Mucosa of descending colon (tissue), 3 donors: ENCODE data around the gene MZT2B. TPM values are rescaled to one million over a fixed set of nuclear protein-coding genes. Genes with fewer than 3 reads are reported as not detected.
"Not testable (repeated sequence)": the region's sequence is repeated elsewhere in the genome, so short reads cannot be mapped to it uniquely, and the experiment has no call there.

ENCODE experiments used
- ATAC-seq: fragments of 200-7000 bp; cut with Tn5 transposase; one replicate; pipeline ENCODE4 v1.9.1; 2020; ENCODE audit warnings: mild to moderate bottlenecking, moderate library complexity
- DNase-seq, 3 donors: peaks; one replicate each; pipeline ENCODE4 v3.0.0-alpha.2; 2020
- H3K36me3 ChIP-seq: fragments of 200-600 bp; one replicate; pipeline ENCODE4 v1.8.0; 2021; ENCODE audit warnings: low read depth, mild to moderate bottlenecking
- H3K4me1 ChIP-seq: fragments of 200-600 bp; one replicate; pipeline ENCODE4 v1.8.0; 2021; ENCODE audit warnings: low read depth, mild to moderate bottlenecking
- H3K4me3 ChIP-seq: fragments of 200-600 bp; one replicate; pipeline ENCODE4 v1.8.0; 2021; ENCODE audit warnings: mild to moderate bottlenecking
- H3K9me3 ChIP-seq: fragments of 200-600 bp; one replicate; pipeline ENCODE4 v1.8.0; 2021; ENCODE audit warnings: mild to moderate bottlenecking
- intact Hi-C, 2 donors: fragments of 100-400 bp; cut with DNase I in 1 of 2; cut with micrococcal nuclease in 1 of 2; formaldehyde crosslinking; loops; one replicate each; pipeline versions ENCODE4 v1.11.0 to v1.11.1; 2022; cut with DNase I, micrococcal nuclease
- total RNA-seq, 3 donors: library from RNA; stranded (reverse); fragmentation: NEBNext Ultra II Directional in 2 of 3; extraction: Animal tissue kit (Norgen Biotek cat#: 25700) in 2 of 3; gene quantifications; one replicate each; pipeline versions ENCODE4 v1.2.1 to v1.2.4, GENCODE V29; 2021 to 2023
- TF ChIP-seq, protein P1 (sequence below): fragments of 200-600 bp; IDR thresholded peaks from one replicate; pipeline ENCODE4 v1.8.0; 2022; ENCODE audit warnings: antibody characterized with exemption, mild to moderate bottlenecking
- donor health status: DM: no; HTN: no; CAD: no; lungs with moderate emphysema.
- donor health status: DM: no; HTN: no; CAD: no.
- donor health status: DM: no; HTN: yes; CAD: no.

Gene MZT2B
- total RNA-seq, 3 donors from 2014 or later: 171 to 215 (median 210) TPM

DNA sequence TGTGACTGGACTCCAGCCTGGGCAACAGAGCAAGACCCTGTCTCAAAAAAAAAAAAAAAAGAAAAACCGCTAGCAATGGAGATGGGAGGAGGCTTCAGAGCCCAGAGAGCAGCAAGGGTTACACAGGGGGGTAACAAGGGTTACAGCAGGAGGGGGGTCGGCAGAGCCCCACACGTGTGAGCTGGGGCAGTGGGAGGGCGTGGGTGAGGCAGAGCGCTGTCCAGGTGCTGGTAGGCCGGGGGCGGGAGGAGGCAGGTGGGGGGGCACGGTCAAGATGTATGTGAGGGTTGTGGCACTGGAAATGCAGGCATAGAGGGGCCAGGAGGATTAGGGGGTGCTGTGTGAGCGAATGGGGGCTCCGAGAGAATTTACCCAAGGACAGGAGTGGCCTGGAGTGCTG, 3.4 kb downstream of the MZT2B start:
- no peak overlapping the region for H3K4me3 ChIP-seq
- no peaks in the 10 kb centered on the region for H3K36me3 ChIP-seq
- intact Hi-C loops: loop anchor here (10.0 kb wide), 1 partner anchor 149 kb away; no protein-coding TSS in a partner anchor
- H3K4me1 ChIP-seq: peaks cover 4% of the 10 kb centered on the region
- no peaks in the 10 kb centered on the region for H3K9me3 ChIP-seq
- TF ChIP-seq, protein P1, sequence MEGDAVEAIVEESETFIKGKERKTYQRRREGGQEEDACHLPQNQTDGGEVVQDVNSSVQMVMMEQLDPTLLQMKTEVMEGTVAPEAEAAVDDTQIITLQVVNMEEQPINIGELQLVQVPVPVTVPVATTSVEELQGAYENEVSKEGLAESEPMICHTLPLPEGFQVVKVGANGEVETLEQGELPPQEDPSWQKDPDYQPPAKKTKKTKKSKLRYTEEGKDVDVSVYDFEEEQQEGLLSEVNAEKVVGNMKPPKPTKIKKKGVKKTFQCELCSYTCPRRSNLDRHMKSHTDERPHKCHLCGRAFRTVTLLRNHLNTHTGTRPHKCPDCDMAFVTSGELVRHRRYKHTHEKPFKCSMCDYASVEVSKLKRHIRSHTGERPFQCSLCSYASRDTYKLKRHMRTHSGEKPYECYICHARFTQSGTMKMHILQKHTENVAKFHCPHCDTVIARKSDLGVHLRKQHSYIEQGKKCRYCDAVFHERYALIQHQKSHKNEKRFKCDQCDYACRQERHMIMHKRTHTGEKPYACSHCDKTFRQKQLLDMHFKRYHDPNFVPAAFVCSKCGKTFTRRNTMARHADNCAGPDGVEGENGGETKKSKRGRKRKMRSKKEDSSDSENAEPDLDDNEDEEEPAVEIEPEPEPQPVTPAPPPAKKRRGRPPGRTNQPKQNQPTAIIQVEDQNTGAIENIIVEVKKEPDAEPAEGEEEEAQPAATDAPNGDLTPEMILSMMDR: no peak
- DNase-seq (no peak), ATAC-seq (no peak)

DNA sequence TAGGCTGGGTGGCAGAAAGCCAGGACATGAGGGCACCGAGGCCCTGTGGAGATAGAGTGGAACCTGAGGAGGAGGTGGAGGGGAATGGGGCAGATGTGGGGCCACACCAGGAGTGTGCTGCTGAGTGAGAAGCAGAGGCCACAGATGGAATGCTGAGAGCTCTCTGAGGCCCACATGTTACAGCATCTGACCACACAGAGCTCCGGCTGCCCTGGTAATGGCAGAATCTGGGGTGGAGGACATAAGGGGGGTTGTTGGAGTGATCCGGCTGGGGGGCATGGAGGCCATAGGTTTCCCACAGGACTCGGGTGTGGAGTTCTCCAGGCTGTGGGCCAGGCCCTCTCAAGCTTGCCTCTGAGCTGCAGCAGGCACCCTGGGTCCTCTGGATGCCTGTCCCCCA, 3.8 kb downstream of the MZT2B start:
- TF ChIP-seq, protein P1: no peak
- H3K36me3 ChIP-seq: no peaks in the 10 kb centered on the region
- H3K4me1 ChIP-seq: no peaks in the 10 kb centered on the region
- no peak for ATAC-seq
- H3K9me3 ChIP-seq: no peaks in the 10 kb centered on the region
- no peak overlapping the region for H3K4me3 ChIP-seq
- intact Hi-C loops: loop anchor here (10.0 kb wide), 1 partner anchor 149 kb away; no protein-coding TSS in a partner anchor
- DNase-seq: no peak

DNA sequence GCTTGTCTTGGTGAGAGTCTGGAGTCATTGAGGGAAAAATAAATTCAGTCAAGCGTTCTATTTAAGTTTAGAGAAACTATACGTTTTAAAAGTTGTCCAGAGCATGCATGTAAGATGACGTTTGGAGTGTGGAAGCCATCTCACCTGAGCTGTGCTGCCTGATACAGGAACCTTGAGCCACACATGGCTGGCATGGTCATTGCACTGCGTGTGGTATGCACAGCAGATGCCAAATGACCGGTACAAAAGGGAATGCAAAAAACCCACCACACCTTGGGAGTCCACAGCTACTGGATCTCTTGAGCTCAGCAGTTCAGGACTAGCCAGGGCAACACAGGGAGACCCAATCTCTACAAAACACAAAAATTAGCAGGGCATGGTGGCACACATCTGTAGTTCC, 4.3 kb downstream of the MZT2B start:
- no peak for ATAC-seq
- H3K4me3 ChIP-seq: no peak overlapping the region
- H3K9me3 ChIP-seq: no peaks in the 10 kb centered on the region
- TF ChIP-seq, protein P1: no peak
- H3K36me3 ChIP-seq: no peaks in the 10 kb centered on the region
- DNase-seq: no peak
- intact Hi-C loops: loop anchor here (10.0 kb wide), 1 partner anchor 148 kb away; no protein-coding TSS in a partner anchor
- no peaks in the 10 kb centered on the region for H3K4me1 ChIP-seq

DNA sequence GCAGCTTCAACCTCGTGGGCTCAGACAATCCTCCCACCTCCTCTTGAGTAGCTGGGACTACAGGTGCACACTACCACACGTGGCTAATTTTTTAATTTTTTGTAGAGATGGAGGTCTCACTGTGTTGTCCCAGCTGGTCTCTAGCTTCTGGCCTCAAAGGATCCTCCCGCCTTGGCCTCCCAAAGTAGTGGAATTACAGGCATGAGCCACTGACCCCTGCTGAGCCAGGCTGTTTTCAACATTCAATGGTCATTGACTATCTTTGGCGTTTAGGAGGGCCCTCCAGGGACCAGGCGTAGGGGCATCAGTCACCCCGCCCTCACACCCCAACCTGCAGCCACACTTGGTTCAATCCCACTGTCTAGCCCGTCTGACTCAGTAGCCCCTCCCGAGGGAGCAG, 5.2 kb downstream of the MZT2B start:
- no peak for ATAC-seq
- H3K4me1 ChIP-seq: no peaks in the 10 kb centered on the region
- intact Hi-C loops: loop anchor here (10.0 kb wide), 1 partner anchor 148 kb away; no protein-coding TSS in a partner anchor
- TF ChIP-seq, protein P1: no peak
- no peaks in the 10 kb centered on the region for H3K36me3 ChIP-seq
- DNase-seq: no peak
- H3K4me3 ChIP-seq: no peak overlapping the region
- H3K9me3 ChIP-seq: no peaks in the 10 kb centered on the region

DNA sequence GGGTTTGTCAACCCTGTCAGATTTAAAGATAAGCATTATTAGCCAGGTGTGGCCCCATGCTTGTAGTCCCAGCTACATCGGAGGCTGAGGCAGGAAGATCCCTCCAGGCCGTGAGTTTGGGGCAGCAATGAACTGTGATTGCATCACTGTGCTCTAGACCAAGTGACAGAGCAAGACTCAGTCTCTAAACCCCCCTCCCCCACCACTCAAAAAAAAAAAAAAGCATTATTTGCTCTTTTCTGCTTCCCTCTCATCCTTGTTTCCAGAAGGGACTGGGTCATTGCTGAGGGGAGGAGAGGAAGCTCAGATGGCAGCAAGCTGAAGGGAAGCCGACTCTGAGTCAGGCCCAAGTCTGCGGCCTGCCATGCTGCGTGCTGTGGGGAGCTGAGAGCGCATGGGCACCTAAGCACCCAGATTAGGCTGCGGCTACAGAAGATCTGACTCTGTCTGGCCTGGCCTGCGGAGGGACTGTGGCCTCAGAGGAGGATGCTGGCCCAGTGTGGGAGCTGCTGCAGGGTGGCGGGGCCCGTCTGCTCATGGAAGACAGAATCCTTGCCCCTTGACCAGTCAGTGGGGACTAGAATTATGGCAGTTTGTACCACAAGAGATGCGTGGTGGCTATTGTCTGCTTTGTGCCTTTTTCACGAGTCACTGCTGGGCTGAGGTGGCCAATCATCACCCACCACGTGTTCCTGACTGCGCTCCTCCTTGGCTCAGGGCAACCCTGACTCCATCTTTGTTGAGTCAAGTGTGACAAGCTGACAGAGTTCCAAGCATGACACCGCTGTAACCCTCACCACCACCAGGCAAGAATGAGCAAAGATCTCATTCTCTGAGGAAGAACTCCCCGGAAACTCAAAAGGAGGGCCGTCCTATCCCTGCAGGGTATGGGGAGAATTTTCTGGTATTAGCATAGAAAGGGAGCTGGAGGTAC, 6.1 kb downstream of the MZT2B start:
- H3K4me1 ChIP-seq, DNase-seq, H3K4me3 ChIP-seq, H3K9me3 ChIP-seq, ATAC-seq, H3K36me3 ChIP-seq: not testable (repeated sequence)
- intact Hi-C loops: loop anchor here (10.0 kb wide), 1 partner anchor 147 kb away; no protein-coding TSS in a partner anchor

DNA sequence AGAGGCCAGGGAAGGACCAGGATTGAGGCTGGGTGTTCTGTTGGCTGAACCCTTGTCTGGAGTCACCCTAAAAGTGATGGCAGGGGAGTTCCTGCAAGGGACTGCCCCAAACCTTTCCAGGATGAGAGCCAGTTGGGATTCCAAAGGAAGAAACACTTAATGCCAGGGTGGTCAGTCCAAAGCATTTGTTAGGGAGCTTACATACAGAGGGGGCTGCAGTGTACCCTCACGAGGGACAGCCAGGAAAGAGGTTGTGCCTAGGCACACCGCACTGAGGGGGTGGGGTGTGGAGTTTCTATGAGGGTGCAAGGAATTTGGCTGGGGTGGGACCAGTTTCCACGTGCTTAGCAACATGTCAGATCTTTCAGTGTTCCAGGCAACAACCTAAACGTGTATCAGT, 6.9 kb downstream of the MZT2B start:
- not testable (repeated sequence) for H3K4me1 ChIP-seq, H3K36me3 ChIP-seq, H3K4me3 ChIP-seq, ATAC-seq, DNase-seq, H3K9me3 ChIP-seq
- intact Hi-C loops: loop anchor here (10.0 kb wide), 1 partner anchor 146 kb away; no protein-coding TSS in a partner anchor
